Stimulated activated CD4-positive, alpha-beta T cell treated with anti-CD3 and anti-CD28 coated beads, TNF-alpha, amount 100 ng/mL, for 48 hours (primary cell): ENCODE measurements around the gene MOB3A.

ENCODE experiments used
- DNase-seq, 3 donors: peaks; one replicate each; pipeline ENCODE4 v3.0.0-alpha.2; 2020; ENCODE audit warnings: low read depth in 3 of 3

Gene MOB3A

DNA sequence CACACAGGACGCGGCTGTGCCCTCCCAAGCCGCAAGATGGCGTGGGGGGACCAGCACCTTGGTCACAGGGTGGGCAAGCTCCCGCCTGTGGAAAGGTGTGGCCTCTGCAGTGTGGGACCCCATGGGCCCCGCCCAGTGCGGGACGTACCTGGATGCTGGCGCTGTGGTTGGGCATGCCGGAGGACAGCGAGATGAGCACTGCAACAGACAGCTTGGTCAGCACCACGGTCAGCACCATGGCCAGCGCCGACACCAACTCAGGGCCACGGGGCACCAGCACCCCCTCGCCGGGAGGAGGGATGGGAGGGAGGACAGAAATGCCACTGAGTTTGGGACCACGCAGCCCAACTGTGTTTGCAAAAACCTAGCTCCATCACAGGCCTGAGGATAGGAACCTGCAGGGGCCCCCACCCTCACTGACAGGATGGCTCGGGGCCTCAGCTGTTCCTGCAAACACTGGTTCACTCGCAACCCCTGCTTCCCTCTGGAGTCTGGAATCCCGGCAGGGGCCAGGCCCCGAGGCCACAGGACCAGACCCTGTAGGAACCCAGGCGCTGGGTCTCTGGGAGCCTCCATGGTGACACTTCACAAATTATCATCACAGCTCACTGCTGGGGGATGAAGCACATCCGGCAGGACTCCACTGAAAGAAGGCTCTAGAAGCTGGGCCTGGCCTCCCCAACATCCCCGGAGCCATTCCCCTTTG, 27.7 kb upstream of the MOB3A start:
- DNase-seq, result no peak

DNA sequence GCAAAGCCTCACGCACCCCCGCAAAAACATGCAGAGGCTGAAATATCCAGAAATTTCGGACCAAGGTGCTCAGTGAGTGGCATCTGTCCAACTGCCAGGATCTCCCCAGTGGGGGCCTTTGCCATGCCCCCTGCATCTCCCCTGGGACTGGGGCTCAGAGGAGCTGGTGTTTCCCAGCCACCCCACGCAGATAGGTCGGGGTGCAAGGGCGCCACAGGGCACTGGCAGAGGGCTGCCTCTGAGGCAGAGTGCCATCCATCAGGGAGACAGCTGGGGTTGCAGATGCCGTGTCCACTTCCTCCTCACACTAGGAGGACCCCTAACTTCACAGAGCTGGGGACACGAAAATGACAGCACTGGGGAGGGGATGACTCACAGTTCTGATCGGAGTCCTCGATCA, 26.9 kb upstream of the MOB3A start:
- no peak for DNase-seq

DNA sequence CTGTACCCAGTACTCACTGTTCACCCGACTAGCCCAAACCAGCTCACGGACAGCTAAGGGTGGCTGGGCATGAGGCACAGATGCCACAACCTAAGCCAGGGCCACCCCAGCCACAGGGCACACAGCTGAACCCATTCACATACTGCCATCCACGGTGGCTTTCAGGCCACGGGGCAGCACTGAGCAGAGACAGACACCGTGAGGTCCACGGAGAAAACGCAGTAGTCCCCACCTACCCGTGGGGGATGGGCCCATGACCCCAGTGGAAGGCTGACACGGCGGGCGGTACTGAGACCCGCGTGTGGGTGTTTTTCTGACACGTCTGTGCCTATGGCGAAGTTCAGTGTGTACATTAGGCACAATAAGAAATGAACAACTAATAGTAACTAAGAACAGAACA, 26.1 kb upstream of the MOB3A start:
- no peak for DNase-seq

DNA sequence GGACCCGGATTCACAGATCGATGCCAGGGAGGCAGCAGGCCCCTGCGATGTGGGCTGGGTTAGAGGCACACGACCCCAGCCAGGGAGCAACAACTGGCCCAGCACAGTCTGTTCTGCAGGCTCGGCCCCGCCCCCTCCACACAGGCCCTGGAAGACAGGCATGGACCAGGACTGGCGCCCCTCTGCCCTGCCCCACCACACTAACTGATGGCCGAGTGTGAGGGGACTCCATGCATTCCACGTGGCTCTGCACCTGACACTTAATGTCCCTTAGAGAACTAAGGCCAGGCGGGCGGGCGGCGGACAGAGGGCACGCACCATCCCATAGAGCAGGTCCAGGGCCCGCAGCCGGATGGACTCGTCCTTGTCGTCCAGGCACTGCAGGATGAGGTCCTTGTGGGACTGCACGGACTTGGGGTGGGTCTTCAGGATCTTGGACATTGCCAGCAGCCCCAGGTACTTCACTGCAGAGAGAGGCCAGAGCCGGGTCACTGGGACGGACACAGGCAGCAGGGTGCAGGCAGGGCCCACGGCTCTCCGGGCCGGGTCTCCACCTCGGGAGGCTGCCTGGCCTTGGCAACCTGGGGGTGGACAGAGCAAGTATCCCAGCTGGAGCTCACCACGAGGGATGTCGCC, 25.4 kb upstream of the MOB3A start:
- DNase-seq, result no peak

DNA sequence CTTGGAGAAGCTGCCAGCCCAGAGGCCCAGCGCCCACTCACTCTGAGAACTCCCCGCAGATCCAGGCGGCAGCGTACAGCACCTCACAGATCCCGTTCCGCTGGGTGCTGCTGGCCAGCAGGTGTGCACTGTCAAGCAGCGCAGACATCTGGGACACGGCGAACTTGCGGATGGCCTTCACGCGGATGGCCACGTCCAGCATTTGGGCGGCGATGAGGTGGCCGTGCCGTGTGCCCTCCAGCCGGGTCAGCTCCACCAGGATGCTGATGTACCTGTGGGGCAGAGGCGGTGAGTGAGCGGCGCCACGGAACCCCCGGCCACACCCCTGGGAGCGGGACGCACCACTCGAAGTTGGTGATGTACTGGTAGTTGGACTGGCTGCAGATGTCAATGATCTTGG, 24.7 kb upstream of the MOB3A start:
- no peak for DNase-seq

DNA sequence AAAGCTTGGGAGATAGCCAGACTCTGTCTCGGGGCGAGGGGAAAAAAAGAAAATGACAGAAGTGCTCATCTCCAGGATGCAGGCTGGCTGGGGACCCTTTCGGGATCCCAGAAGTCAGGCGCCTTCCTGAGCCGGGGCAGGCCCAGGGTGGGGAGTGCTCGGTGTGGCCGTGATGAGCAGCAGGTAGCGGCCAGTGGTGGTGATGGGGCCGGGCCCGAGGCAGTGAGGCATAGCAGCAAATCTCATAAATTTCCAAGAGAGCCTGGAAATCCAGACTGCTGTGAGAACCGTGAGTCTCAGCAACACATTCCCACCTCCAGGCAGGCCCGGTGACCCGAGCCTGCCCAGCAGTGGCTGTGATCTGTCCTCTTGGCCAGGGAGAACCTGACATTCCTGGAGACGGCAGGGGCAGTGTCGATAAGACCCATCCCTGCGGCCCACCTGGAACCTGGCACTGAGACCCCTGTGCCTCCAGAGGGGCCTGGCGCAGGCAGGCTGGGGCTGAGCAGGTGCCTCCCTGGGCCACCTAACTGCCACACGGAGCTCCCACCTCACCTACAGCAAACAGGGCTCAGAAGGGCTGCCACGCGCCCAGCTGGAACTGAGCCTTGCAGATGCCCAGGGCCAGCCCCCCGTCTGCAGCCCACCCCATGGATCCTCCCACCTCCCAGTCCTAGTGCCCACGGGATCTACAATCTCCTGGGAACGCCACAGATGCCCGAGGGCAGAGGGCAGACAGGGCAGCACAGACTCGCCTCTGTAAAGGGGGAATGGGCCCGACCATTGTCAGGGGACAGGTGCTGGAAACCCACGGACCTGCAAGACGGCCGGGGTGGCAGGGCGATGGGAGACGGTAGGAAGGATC, 24.0 kb upstream of the MOB3A start:
- no peak for DNase-seq

DNA sequence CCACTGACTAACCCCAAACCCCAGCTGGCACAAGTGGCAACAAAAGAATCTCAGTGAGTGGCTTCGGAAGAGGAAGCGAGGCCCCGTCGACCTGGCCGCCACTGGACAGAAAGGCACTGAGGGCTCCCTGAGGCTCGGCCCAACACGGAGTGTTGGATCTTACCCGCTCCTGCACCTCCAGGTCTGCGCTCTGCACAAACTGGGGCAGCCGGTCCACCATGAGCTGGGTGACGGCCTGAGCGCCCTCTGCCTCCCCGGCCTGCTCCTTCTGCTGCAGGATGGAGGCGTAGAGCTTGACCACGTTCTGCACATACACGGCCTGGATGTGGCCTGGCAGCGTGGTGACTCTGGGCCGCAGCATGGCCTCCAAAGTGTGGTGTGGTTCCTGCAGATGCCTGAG, 22.3 kb upstream of the MOB3A start:
- DNase-seq, result no peak

DNA sequence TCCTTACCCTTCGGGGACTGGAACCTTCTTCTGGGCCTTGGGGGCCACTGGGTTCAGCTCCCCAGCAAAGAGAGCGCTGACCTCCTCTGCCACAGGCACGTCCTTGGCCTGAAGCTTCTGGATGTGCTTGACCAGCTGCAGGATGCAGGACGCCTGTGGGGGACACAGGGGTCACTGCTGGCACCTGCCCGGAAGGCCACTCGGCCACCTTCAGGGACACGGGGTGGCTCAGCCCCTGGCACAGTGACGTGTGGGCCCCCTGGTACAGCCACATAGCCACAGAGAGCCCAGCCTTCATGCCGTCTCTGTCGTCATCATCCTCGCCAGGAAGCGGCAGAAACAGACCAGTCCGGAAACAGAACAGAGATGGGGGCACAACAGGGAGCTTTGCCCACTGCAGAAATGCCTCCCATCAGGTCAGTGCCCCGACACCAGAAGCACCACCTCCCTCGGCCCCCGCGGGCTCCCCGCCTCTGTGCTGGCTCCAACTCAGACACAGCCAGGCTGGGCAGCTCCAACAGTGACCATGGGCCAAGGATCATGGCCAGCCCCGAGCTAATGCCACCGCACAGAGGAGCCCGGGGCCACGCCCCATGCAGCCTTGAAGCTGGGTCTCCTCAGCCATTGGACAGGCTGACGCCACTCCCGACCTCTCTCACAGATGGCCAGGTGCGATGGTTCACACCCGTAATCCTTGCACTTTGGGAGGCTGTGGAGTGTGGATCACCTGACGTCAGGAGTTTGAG, 21.3 kb upstream of the MOB3A start:
- no peak for DNase-seq

DNA sequence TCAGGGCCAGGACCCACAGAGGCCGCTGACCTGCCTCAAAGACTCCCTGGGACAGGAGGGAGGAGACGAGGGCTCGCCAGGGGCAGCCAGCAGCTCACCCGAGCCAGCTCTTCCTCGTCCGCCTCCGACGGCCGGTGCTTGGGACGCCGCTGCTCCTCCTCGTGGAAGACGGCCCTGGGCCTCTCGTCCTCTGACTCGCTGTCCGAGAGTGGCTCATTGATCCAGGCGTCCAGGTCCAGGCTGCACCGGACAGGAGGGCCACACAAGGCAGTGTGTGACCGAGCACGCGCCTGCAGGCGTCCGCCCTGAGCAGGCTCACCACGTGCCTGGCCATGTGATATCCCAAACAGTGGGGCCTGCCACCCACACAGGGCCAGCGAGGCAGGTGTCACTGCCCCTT, 20.4 kb upstream of the MOB3A start:
- DNase-seq, result no peak

DNA sequence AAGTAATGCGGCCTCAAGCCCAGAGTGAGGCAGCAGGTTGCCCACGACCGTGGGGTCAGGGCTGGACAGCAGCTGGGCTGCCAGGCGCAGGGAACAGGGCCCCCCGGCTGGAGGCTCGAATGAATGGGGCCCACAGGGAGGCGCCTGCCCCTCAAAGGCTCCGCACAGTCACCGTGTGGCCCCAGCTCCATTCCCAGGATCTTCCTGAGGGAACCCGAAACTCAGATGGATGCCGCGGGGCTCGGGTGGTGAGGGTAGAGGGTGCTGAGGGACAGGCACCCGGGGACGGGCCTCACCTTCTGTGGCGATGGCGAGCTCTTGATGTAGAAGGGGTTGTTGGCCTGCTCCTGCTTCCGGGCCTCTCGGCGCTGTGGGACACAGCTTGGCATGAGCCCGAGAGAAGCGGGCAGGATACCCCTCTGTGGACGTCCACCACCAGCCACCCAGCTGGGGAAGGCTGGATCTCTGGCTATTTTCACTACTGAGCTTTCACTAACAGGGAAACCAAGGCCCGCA, 19.8 kb upstream of the MOB3A start:
- DNase-seq, result no peak

DNA sequence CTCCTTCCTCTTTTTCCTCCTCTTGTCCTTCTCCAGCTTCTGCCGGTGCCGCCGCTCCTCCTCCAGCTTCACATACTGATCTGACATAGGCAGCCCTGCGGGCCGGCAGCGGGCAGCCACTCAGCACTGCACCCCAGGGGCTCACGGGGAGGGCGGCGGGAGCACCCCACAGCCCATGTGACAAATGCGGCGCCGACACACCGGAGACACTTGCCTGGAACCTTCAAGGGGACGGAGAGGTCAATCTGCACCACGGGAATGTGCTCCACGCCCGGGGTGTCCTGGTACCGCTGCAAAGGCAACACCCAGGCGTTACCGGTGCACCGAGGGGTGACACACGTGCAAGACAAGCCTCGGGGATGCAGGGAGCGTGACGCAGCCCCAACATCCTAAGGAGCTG, 19.2 kb upstream of the MOB3A start:
- DNase-seq, result no peak

DNA sequence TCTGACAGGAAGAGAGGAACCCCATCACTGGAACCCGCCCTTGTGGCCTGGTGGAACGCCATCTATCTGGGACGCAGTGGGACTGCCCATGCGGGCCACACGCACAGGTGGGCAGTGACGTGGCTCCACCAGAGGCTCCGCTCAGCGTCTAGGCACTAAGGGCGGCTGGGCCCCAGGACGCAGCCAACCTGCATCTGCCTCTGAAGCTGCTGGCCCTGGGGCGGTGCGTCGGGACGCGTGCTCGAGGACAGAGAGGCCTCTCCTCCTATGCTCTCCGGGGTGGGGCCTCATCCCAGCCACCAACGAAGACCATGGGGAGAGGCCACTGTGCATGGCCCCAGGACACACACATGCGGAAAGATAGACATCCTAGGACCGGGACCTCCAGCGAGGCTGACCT, 18.7 kb upstream of the MOB3A start:
- DNase-seq, result no peak

DNA sequence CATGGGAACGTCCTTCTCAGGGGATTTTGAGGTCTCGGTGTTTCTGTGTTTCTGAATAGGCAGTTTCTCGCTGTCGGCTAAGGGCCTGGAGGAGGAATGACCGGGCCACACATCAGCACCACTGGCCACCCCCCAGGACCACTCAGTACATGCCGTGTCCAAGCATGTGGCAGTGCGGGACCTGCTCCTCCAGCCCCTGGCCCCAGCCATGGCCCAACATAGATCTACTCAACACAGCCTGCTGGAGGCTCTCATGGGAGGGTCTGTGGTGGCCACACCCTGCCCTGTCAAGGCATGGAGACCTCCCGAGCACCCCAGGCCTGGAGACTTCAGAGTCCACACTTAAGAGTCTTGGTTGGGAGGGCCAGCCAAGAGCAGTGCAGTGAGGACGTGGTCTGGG, 18.1 kb upstream of the MOB3A start:
- DNase-seq, result no peak

DNA sequence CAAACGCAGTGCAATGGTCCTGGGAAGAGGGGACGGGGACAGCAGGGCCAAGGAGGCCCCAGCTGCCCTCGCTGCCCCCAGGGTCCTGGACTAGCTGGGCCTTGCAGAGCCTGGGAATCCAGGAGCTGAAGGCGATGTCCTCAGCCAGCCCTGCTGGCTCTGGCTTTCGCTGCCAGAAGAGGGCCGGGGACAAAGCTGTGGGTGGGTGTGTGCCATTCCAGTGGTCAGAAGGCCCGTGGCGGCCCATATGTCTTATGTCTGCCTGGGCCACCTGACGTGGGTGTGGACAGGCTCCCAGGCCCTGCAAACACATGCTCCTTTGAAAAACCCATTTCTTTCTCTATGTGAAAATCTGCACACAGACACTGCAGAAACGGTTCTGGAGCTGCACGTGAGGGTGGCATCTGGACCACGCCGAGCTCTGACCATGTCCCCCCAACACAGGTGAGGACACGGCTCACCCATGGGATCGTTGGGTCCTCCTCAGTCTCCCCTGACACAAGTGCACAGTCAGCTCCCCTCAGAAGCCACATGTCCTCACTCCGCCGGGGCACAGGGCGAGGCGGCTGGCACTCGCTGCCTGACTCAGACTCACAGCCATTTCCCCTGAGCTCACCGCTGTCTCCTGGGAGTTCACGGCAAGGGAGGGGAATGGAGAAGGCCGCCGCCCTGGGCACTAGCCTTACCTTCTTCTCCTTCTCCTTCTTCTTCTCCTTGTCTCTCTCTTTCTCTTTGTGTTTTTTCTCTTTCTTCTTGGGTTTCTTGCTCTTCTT, 17.5 kb upstream of the MOB3A start:
- no peak for DNase-seq

DNA sequence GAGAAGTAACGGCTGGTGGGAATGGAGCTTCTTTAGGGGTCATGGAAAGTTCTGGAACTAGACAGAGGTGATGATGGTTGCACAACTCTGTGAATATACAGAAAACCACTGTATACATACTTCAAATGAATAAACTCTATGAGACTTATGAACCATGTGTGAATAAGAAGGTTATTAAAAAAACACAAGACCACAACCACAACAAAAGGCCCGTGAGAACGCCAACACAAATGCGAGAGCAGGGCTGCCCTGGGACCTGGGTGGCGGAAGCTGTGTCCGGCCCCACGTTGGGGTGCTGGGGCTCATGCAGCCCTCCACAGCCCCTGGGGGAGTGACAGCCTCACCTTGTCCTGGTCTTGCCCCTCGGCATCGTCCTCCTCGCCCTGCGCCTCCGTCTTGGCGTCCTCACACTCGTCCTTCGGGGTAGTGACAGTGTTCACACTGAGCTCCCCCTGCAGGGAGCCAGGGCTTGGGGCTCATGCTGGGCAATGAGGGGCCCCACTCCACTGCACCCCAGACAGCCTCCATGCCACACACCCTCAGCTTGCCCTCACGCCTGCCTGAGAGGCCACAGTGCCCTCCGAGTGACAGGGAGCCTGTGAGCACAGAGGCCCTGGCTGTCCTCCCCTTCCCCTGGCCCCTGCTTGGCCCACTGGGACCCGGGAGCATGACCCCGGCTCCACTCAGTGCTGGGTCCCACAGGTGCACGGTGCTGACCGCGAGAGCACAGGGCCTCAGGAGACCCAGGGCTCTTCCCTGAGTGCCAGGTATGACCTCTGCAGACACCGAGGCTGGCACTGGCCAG, 16.6 kb upstream of the MOB3A start:
- DNase-seq, result no peak

DNA sequence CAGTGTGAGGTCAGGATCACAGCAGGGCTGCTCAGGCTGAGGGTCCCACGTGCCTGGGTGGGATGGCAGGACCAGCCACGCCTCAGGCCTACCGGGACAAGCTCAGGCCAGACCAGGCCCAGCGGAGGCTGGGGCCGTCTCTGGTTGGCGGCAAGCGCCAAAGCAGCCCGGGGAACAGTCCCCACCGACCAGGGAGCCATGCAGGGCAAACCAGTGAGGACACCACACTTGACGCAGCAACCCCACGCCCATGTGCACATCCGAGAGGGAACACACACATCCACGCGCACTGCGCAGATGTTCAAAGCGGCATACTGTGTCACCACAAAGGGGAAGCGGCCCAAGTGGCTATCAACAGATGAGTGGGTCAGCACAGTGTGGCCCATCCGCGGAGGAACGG, 15.8 kb upstream of the MOB3A start:
- DNase-seq, result no peak

DNA sequence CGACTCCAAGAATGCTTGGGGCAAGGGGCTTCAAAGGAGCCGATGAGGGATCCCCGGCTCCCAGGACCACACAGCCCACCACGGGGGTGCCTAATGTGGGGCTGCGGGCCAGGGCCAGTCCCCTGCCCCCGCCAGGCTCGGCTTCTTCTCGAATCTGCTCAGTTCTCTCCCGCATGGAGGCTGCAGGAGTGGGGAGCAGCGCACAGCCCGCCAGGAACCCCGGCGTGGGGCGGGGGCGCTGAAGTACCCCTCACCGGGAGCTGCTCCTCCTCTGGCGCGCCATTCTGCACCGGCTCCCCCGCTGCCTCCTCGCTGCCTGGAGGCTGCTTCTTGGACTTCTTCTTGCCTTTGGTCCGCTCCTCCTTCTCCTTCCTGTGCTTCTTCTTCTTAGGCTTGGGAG, 15.3 kb upstream of the MOB3A start:
- DNase-seq, result no peak

DNA sequence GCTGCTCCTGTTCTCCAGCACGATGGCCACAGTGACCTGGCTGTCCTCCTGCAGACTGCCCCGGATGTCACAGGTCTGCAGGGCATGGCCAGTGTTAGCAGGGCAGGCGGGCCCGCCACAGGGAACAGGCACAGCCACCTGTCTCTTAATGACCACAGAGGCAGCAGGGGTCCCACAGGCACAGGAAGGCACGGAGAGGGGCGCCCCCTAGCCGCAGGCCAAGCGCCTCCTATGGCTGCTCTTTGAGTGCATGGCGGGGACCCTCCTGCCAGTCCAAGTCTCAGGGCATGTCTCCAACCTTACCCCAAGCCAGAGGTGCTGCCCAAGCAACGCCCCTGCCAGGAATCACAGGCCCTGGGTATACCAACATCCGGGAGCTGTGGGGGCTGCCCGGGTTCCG, 14.7 kb upstream of the MOB3A start:
- no peak for DNase-seq

DNA sequence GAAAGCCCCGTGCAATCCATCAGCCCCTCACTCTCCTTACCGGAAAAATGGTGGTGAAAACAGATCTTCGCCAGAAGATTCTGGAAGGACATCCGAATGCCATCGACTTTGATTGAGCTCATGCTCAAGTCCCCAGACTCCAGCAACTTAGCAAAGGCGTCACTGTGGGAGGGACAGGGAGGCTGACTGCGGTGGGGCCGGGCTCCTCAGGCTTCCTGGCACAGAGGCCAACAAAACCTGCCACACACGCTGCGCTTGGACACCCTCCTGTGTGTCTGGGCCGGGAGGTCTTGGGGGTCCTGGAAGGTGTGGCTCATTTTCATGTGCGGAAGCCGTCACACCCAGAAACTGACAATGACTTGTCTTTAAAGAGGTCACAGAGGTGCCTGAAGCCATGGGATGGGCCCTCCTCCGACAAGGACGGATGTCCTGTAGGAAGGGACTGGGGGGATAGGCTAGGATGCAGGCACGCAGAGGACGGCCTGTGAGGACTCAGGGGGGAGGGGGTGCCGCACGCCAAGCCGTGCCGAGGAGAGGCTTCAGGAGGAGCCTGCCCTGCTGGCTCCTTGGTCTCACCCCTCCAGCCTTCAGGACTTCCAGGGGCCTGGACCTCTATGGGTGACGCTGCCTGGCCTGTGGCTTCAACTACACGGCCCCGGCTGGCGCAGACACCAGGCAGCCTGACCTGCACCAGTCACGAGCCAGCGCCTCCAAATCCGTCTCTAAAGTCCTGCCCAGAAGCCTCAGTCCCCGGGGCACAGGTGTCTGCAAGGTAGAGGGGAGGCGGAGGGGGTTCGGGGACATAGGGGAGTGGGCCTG, 13.1 kb upstream of the MOB3A start:
- no peak for DNase-seq
